ENCODE results near the gene CDH9.
A peak's percentile ranks its signal among the peaks of the same experiment; 100 is the strongest.
"Not testable (repeated sequence)": the region's sequence is repeated elsewhere in the genome, so short reads cannot be mapped to it uniquely, and the experiment has no call there.

The CDH9 gene

DNA sequence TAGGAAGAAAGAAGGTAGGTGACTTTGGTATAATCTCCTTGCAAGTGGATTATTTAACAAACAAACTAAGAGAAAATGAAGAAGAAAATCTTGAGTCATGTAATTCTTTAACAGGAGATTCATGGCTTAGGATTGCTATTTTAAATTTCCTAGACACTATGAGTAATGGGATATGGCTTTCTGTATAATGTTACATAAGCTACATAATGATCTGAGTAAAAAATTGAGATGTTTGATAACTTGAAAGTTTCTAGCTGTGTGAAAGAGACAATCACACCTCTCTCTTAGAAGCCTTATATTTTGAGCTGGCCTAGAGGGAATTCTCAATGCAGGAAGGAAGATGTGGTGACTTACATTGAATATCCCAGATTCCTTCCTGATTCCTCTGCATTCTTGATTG lies 92.5 kb downstream of the CDH9 start:
- DNase-seq (ENCODE audit: low read depth, low spot score) = no peak

DNA sequence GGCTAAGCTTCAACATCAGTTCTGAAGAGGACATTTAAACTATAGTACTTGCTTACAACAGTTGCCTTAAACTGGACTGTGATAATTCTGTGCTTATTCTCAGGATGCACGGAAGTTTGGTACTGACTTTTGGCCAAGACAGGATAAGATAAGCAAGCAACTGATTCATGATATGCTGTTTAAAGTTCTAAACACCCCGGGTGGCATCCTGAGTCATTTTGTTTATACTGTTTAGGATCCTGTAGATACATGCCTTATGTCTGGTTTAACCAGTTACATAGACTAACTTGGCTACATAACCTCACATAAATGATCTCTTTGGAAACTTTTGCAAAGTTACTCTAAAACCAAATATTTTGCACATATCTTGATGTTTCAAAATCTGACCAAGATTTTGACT lies 95.9 kb downstream of the CDH9 start:
- peak; percentile 9 for DNase-seq (ENCODE audit: low read depth, low spot score)

DNA sequence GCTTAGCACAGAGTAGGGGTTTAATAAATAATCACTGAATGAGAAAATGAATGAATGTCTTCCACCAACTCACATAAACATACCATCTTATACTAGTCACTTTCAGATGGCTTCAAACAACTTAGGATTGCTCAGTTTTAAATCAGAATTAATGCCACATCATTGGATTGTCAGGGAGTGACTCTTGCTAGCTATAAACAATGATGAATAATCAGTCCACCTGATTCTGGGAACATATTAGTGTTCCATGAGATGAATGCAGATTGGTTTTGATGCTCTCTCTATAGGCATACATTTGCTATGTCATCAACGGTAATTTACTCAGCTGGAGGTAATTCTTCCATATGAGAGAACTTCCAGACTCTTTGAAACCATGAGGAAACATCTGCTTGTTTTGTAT lies 97.4 kb downstream of the CDH9 start:
- no peak for DNase-seq (ENCODE audit: low read depth, low spot score)

DNA sequence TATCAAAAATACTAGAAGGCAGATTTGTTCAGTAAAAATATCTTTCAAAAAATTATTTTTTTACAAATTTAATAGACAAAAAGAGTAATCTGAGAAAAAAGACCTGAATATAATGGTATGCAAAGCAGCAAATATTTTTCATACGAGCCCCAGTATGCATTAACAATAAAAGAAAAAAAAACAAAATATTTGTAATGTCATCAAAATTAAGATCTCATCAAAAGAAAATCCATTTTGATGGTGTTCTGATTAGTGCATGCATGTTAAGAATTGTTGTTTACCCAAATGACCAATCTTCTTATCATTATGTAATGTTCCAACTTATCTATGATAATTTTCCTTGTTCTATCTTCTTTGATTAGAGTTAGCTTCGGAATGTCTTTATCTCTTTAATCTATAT lies 106.1 kb downstream of the CDH9 start:
- DNase-seq (ENCODE audit: low read depth, low spot score) = no peak

DNA sequence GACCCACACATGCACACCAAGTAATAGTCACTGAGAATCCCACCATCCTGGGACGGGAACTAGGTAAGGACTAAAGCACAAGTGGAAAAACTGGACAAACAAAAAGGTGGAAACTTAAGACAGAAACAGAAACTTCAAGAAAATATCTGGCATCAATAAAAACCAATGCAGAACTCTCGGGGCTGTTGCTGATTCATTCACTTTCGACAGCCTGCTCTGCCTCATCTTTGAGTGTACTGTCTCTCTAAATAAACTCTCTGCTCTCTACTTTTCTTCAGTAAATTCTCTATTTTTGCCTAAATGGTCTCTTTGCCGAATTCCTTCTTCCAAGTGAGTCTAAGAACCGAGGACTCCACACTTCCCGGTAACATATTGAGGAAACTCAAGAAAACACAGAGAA lies 116.9 kb downstream of the CDH9 start:
- no peak for DNase-seq (ENCODE audit: low read depth, low spot score)

DNA sequence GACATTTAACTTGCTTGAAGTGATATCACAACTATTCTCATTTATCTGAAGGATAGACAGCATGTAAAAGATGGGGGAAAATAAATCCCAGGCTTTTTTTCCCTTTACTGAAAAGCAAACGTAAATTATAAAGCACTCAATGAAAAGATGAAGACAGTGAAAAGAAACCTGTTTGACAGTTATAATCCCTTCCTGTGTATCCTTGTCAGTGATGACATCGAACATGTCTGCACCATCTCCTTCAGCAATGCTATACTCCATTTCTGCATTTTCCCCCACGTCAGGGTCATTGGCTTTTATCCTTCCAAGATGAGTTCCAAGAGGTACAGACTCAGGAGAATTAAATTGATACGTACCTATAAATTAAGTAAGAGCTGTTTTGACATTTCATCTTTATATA lies 134.9 kb downstream of the CDH9 start:
- no peak for DNase-seq (ENCODE audit: low read depth, low spot score)

DNA sequence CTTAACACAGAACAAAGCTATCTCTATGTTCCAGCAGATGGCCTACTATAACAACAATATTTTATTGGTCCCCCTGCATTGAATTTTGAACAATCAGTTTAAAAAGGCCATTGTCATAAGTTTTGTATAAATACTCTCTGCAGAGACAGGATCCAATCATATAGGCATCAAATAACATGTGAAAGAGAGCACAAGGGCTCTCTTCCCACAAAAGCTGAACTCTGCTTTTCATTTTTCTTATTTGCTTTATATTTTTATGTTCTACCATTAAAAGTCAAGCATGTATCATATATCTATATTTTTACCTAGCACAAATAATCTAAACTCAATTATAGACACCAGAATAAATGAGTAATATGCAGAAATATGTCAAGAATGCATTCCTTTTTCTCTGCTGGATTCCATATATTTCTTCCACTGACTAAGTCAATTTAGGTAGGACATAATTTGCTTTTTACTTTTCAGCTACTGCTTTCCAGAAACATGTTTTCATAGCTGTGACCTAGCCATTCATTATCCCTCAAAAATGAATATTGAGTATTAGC lies 143.6 kb downstream of the CDH9 start:
- no peak for DNase-seq (ENCODE audit: low read depth, low spot score)

DNA sequence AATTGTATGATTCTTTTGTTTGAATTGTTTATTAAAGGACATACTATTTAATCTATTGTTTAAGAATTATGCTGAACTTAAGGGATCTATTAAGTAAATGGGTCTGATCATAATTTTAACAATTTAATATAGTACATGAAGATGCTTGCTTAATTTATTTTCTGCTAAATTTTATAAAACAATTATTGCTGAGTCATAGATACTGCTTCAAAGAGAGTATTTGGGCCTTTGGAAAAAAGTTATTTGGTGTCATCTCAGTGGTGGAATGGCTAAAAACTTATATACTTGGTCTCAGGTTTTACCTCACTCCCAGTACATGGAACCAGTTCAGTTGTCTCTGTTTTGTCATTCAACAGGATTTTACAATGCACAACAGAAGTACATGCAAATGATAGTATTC lies 145.3 kb downstream of the CDH9 start:
- DNase-seq (ENCODE audit: low read depth, low spot score) = no peak

DNA sequence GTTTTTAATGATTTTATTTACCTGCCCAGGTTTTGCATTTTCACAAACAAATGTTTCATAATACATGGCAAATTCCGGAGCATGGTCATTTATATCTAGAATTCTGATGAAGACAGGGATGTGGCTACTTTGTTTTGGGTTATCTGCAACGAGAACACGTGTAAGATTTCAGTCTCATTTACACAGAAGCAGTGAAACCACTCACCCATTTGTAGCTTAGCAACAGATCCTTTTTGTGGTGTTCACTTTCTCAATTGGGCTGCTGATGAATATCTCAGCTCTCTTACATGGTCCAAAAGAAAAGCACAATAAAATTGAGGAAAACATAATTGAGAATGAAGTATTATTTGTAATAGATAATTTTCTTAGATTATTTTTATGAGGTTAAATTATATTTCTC lies 148.6 kb downstream of the CDH9 start:
- no peak for DNase-seq (ENCODE audit: low read depth, low spot score)

DNA sequence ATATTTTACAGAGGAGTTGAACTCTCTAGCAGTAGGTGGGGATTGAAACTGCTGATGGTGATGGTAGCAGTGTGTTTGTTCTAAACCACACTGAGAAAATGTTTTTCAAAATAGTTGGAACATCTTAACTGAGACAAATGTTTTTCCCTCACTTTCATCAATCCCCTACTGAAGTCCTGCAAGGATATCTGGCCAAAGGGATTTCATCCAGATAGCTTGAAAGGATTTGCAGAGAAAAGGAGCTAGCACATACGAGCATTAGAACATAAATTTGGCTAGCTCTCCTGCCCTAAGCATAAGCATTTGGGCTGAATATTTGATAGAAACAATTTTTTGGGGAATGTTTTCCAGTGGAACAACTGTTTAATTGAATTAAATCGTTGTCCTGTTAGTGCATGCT lies 153.9 kb downstream of the CDH9 start:
- DNase-seq (ENCODE audit: low read depth, low spot score) = no peak

DNA sequence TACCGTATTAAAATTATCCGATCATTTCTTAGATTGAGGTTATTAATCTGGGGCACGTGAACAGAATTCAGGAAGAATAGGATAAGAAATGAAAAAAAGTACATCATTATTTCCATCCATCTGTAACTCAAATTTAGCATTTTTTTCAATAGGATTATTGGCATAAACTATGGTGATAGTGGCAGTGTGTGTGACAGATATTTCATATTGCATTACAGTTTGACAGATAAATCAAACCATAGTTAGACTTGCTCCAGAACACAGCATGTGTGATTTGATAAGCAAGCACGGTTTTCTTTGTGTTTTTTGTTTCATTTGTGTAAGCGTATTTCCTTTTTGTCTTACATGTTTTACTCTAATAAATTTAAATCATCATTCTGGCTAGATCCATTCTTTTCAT lies 155.0 kb downstream of the CDH9 start:
- no peak for DNase-seq (ENCODE audit: low read depth, low spot score)

DNA sequence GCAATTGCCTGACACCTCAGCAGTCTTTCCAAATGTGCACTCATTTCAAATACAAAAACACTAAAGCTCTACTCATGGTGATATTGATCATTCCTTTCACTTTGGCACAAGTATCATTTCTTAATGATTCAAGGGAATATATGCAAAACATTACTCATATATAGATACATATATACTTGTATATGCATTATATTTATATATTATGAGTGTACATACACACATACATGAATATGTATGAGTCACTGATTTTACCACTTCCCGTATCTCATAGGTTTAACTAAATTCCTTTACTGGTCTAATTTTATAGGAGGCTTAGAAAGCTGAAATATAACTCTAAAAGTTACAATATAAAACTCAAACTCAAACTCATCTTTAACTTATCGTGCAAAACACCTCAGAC lies 156.5 kb downstream of the CDH9 start:
- DNase-seq (ENCODE audit: low read depth, low spot score) = no peak

DNA sequence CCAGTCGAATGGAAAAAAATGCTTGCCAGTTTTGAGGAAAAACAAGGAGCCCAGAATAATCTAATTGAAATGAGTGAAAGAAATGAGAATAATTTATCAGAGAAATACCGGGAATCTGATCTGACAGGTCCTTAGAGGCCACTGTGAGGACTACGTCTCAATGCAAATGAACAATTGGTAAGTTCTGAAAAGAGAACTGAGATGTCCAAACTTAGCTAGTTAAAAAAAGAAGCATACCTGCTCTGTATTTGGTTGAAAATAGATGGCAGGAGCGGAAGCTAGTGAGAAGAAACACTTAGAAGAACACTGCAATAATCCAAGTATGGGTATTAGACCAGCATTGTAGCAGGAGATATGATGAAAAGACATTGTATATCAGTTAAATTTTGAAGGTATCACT lies 161.2 kb downstream of the CDH9 start:
- no peak for DNase-seq (ENCODE audit: low read depth, low spot score)

DNA sequence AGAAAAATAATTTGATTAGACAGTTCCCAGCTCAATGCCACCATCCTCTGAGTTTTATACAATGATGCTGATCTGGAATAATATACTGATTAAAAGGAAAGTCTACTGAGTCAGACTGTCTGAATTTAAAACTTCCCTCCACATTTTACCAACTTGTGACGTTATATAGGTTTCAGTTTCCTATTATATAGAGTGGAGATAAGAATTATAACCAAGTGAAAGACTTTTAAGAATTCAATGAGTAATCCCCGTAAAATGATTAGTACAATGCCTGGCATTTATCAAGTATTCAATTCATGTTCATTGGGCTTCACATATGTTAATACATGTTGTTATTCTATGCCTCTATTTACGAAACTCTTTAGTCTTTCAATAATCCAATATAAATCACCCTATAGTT lies 166.0 kb downstream of the CDH9 start:
- no peak for DNase-seq (ENCODE audit: low read depth, low spot score)

DNA sequence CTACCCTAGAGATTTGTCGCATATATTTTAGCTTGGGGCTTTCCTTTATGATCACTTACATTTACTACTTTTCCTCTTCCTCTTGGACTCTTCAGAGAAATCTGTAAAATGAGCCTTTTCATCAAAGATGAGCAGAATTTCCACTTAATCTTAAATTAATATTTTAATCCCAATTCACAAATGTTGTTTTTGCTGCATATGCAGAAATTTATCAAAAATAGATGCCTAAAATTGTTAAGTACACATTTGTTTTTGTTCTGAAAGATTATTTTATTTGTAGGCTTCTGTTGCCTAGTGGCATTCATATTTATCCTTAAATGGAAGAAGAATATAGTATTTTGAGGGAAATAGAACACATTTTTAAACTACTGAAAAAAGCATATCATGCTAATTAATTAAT lies 168.6 kb downstream of the CDH9 start:
- no peak for DNase-seq (ENCODE audit: low read depth, low spot score)

DNA sequence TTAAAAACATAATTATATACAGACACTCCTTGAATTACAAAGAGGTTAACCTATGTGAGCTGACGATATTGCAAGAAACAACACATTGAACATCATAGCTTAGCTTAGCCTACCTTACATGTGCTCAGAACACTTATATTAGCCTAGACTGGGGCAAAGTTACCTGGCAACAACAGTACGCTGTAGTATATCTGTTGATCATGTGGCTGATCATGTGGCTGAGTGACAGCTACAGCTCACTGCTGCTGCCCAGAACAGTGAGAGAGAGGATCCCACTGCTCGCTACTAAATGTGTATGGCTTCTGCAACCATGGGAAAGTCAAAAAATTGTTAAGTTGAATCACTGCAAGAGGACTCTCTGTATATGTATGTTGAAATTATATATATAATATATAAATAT lies 169.9 kb downstream of the CDH9 start:
- DNase-seq (ENCODE audit: low read depth, low spot score) = no peak

DNA sequence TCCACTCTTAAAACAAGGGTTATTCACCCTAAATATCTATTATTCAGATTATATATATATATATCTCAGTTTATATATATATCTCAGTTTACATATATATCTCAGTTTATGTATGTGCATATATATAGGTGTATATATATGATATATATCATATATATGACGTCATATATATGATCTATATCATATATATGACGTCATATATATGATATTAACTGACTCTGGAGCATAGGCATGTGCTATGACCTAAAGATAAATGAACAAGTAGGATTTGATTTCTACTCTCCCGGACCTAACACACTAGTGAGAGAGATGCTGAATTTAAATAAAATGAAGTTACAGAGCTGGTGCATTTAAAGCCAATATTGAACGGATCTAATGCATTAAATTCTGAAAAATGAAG lies 174.3 kb downstream of the CDH9 start:
- no peak for DNase-seq (ENCODE audit: low read depth, low spot score)

DNA sequence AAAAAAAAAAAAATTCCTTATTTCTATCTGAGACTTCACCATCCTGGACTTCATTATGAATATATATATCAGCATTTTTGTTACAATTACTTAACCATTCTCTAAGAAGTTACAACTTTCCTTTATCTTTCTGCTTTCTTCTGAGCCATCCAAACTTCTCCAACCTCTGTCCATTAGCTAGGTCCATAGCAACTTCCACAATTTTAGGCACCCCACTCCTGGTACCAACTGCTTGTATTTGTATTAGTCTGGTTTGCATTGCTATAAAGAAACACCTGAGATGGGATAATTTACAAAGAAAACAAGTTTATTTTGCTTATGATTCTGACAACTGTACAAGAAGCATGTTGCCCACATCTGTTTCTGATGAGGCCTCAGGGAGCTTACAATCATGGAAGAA lies 182.1 kb downstream of the CDH9 start:
- no peak for DNase-seq (ENCODE audit: low read depth, low spot score)

DNA sequence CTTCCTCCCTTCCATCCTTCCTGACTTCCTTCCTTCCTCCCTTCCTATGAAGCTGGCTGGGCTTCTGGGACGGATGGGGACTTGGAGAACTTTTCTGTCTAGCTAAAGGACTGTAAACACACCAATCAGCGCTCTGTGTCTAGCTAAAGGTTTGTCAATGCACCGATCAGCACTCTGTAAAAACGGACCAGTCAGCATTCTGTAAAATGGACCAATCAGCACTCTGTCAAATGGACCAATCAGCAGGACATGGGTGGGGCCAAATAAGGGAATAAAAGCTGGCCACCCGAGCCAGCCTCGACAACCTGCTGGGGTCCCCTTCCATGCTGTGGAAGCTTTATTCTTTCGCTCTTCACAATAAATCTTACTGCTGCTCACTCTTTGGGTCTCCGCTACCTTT lies 185.9 kb downstream of the CDH9 start:
- not testable (repeated sequence) for DNase-seq (ENCODE audit: low read depth, low spot score)

DNA sequence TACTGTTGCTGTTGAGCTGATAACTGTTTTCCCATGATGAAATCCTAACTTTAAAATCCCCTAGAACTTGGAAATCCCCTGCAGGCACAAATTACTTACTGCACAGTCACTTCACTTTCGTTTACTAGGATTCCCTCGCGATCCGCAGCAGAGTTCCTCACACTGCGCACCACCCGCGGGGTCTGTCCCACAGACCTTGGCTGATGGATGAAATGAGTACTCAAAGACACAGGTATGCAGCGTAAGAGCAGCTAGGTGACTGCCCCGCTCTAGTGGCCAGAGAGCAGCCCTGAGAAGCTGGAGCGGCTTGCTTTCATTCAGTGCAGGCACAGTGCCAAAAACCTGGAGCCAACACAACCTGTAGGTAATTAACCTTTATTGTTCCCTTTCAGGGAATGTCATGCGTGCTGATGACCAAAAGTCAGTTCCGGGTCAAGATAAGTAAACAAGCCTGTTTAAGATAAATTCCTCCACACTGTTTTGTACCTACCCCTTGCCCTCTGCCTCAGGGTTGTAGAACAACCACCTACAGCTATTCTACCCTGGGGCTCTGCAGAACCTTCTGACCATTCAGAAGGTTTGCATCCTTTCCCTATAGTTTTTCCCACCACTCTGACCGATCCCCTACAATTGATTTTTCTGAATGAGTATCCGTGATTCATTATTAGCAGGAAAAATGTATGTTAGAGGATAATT lies 191.2 kb downstream of the CDH9 start:
- peak; percentile 3 for DNase-seq (ENCODE audit: low read depth, low spot score)

DNA sequence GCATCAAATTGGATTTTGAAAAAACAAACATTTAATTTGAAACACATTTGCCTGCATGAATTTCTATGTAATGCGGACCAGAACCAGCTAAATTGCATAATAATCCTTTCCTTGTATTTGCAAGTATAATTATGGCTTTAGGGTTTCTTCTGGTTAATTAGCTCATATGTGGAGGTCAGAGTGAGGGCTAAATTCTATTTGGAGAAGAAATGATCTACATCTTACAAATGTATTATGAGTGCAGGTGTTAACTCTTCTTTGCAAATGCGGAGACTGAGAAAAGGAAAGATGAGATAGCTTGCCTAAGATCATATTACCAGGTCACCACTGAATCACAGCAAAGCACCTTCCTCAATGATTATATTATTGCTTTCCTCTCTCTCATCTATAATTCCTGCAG lies 194.7 kb downstream of the CDH9 start:
- DNase-seq (ENCODE audit: low read depth, low spot score) = no peak

DNA sequence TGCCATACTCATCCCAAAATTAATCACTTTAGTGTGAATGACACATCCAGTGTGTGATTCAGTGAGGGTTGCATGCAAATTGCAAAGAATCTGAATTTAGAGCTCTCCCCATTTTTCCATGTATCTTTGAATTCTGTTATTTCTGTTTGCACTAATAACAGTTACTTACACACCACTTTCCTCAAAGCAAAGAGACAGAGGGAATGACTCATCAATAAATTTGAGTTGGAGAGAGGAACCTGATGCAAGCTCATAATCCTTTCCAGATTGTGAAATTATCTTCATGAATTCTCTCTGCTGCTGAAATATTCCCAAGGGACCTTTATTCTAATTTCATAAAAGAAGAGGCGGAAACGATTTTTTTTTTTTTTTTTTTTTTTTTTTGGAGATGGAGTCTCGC lies 204.8 kb downstream of the CDH9 start:
- DNase-seq (ENCODE audit: low read depth, low spot score) = no peak

Data from smooth muscle cell of the brain vasculature (primary cell).